ENCODE data around the gene SLC6A19.

The SLC6A19 gene

GRCh38 chr5:1202798-1203185 is 1.4 kb downstream of the SLC6A19 start:
- no peak for TF ChIP-seq CTCF (IDR thresholded peaks at IDR 0.05; ENCODE audit: insufficient read depth, low read depth, low read length, missing control alignments)
- no peak overlapping the region for H3K4me3 ChIP-seq (ENCODE audit: low read length)
- no peak for DNase-seq (ENCODE audit: low read depth)

GRCh38 chr5:1203311-1203967 is 2.0 kb downstream of the SLC6A19 start:
- H3K4me3 ChIP-seq (ENCODE audit: low read length): no peak overlapping the region
- no peak for TF ChIP-seq CTCF (IDR thresholded peaks at IDR 0.05; ENCODE audit: insufficient read depth, low read depth, low read length, missing control alignments)
- no peak for DNase-seq (ENCODE audit: low read depth)

GRCh38 chr5:1203968-1204692 is 2.7 kb downstream of the SLC6A19 start:
- no peak overlapping the region for H3K4me3 ChIP-seq (ENCODE audit: low read length)
- no peak for DNase-seq (ENCODE audit: low read depth)
- no peak for TF ChIP-seq CTCF (IDR thresholded peaks at IDR 0.05; ENCODE audit: insufficient read depth, low read depth, low read length, missing control alignments)

- DNase-seq (ENCODE audit: low read depth): peak; percentile 2
- H3K4me3 ChIP-seq (ENCODE audit: low read length): no peak overlapping the region
- TF ChIP-seq CTCF (IDR thresholded peaks at IDR 0.05; ENCODE audit: insufficient read depth, low read depth, low read length, missing control alignments): peak; percentile 23
These were observed 3.4 kb downstream of the SLC6A19 start for GRCh38 chr5:1204693-1205242.

GRCh38 chr5:1205255-1206180 is 4.1 kb downstream of the SLC6A19 start:
- DNase-seq (ENCODE audit: low read depth): no peak
- no peak overlapping the region for H3K4me3 ChIP-seq (ENCODE audit: low read length)

More at GRCh38 chr5:1205255-1206180, 4.1 kb downstream of the SLC6A19 start:
- no peak for TF ChIP-seq CTCF (IDR thresholded peaks at IDR 0.05; ENCODE audit: insufficient read depth, low read depth, low read length, missing control alignments)

All from epithelial cell of esophagus (primary cell).